Stomach (tissue), 9 donors: ENCODE results near the gene PANX1. TPM values are rescaled to one million over a fixed set of nuclear protein-coding genes. Genes with fewer than 3 reads are reported as not detected.

Experiments used
- DNase-seq, 2 donors: peaks; one replicate each; pipeline versions ENCODE4 v3.0.0 to v3.0.0-alpha.2; 2013 to 2019
- H3K27ac ChIP-seq, 5 donors: fragments of 200-600 bp in 4 of 5; sonication (generic) in 4 of 5; one replicate each; pipeline ENCODE4 v1.5.1; 2013 to 2019; ENCODE audit warnings: mild to moderate bottlenecking in 1 of 5, moderate library complexity in 1 of 5
- H3K27me3 ChIP-seq, 3 donors: fragments of 200-600 bp; sonication (generic); one replicate each; pipeline ENCODE4 v1.5.1; 2017 to 2019; ENCODE audit warnings: mixed run types in 1 of 3
- H3K36me3 ChIP-seq, 4 donors: fragments of 200-600 bp; sonication (generic); 1 replicate in 3 of 4; 2 replicates in 1 of 4; pipeline ENCODE4 v1.5.1; 2016 to 2019
- H3K4me1 ChIP-seq, 4 donors: fragments of 200-600 bp; sonication (generic); one replicate each; pipeline ENCODE4 v1.5.1; 2016 to 2019
- H3K4me3 ChIP-seq, 4 donors: fragments of 200-600 bp; sonication (generic) in 3 of 4; one replicate each; pipeline ENCODE4 v1.5.1; 2016 to 2019; ENCODE audit warnings: mild to moderate bottlenecking in 1 of 4
- H3K9me3 ChIP-seq, 4 donors: fragments of 200-600 bp; sonication (generic); one replicate each; pipeline ENCODE4 v1.5.1; 2016 to 2019
- EP300 ChIP-seq: sonication (generic); formaldehyde crosslinking; IDR thresholded peaks from one replicate; pipeline ENCODE4 v1.6.1; 2017; ENCODE audit warnings: antibody characterized with exemption
- POLR2A ChIP-seq, 4 donors: fragments of 450-650 bp; IDR thresholded peaks; one replicate each; pipeline ENCODE4 v1.6.1; 2016; ENCODE audit warnings: antibody characterized with exemption in 4 of 4, control low read depth in 2 of 4, mild to moderate bottlenecking in 1 of 4, moderate library complexity in 1 of 4
- POLR2AphosphoS5 ChIP-seq, 3 donors: sonication (generic); formaldehyde crosslinking; IDR thresholded peaks; one replicate each; pipeline ENCODE4 v1.6.1; 2016; ENCODE audit warnings: antibody characterized with exemption in 3 of 3
- WGBS, 5 donors: extraction: QIAGEN DNeasy Blood & Tissue Kit in 3 of 5; methylation state at CpG; one replicate each; pipeline versions ENCODE4 v1.1.5 to v1.1.7; 2013 to 2018; 5-methylcytosine and 5-hydroxymethylcytosine counted together
- intact Hi-C: fragments of 100-400 bp; cut with DNase I; formaldehyde crosslinking; loops from one replicate; pipeline ENCODE4 v1.15.1; 2023; ENCODE audit warnings: low total_unique reads
- polyA plus RNA-seq, 3 donors: library from polyadenylated mRNA; stranded (reverse); fragments of 200-250 nt; gene quantifications; one replicate each; pipeline ENCODE4 v1.2.3, GENCODE V29; 2013
- total RNA-seq, 5 donors: library from RNA; depleted of rRNA; stranded (reverse); fragments of >200 nt; gene quantifications; one replicate each; pipeline versions ENCODE4 v1.1.0 to v1.2.3, GENCODE V29; 2014 to 2016
- TF ChIP-seq, protein P1 (sequence below), 7 experiments: fragments of 450-650 bp in 4 of 7; fragments of 200-600 bp in 3 of 7; sonication (generic) in 3 of 7; IDR thresholded peaks; one replicate each; pipeline ENCODE4 v1.5.1; 2016 to 2019; ENCODE audit warnings: antibody characterized with exemption in 7 of 7, control low read depth in 2 of 7, mild to moderate bottlenecking in 1 of 7
- donor health status: healthy with polysubstance abuse.
- donor health status: Bipolar disorder and iron deficiency.
- donor health status: healthy.

PANX1 gene
- total and polyA plus RNA-seq, 8 donors = 1.2 to 41.1 (median 11.1) TPM

- intact Hi-C loops = no loop called here
- no peak for DNase-seq
- no peak overlapping the region for H3K4me3 ChIP-seq
- TF ChIP-seq, protein P1, sequence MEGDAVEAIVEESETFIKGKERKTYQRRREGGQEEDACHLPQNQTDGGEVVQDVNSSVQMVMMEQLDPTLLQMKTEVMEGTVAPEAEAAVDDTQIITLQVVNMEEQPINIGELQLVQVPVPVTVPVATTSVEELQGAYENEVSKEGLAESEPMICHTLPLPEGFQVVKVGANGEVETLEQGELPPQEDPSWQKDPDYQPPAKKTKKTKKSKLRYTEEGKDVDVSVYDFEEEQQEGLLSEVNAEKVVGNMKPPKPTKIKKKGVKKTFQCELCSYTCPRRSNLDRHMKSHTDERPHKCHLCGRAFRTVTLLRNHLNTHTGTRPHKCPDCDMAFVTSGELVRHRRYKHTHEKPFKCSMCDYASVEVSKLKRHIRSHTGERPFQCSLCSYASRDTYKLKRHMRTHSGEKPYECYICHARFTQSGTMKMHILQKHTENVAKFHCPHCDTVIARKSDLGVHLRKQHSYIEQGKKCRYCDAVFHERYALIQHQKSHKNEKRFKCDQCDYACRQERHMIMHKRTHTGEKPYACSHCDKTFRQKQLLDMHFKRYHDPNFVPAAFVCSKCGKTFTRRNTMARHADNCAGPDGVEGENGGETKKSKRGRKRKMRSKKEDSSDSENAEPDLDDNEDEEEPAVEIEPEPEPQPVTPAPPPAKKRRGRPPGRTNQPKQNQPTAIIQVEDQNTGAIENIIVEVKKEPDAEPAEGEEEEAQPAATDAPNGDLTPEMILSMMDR (IDR thresholded peaks at IDR 0.05) = no peak
- TF ChIP-seq EP300 (no peak), POLR2A (IDR thresholded peaks at IDR 0.05) (no peak), POLR2AphosphoS5 (IDR thresholded peaks at IDR 0.05) (no peak)
- H3K4me1 ChIP-seq = no peaks in the 10 kb centered on the region
- WGBS, 5 donors = 58 to 70% (median 67%) methylated on average over 3 of the region's 3 CpGs
- no peak overlapping the region for H3K27ac ChIP-seq
- H3K9me3 ChIP-seq = peaks cover 0 to 8% (median 0%) of the 10 kb centered on the region in 4 donors
- no peaks in the 10 kb centered on the region for H3K36me3 ChIP-seq
- H3K27me3 ChIP-seq = no peaks in the 10 kb centered on the region
These were observed 74.4 kb downstream of the PANX1 start for GRCh38 chr11:94203070-94203469.

DNA sequence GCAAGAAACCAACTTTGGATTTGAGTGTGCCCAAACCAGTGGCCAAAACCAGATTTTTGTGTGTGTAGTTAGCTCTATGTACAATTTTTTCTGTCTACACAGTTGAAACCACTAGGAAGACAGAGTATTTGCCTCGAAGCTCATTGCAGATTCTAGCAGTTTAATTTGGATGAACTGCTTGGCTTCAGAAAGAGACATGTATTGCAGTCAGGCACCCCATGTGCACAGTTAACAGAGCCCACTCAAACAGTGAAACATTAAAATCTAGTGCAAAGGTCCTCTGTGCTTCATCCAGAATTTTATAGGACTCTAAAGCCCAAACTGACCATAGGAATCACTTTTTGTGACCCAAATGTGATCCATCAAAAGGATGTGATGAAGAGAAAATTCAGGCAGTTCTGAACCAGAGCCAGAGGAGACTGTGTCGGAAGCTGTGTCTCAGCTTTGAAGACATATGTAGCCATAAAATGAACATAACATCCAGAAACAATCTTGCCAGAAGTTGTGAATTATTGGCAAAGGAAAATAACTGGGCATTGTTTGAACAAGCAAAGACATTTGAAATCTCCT, 82.7 kb downstream of the PANX1 start:
- DNase-seq = no peak
- Histone ChIP-seq H3K27ac (no peak overlapping the region), H3K9me3 (peaks cover 0 to 9% (median 0%) of the 10 kb centered on the region in 4 donors), H3K36me3 (no peaks in the 10 kb centered on the region), H3K4me3 (no peak overlapping the region), H3K4me1 (no peaks in the 10 kb centered on the region), H3K27me3 (no peaks in the 10 kb centered on the region)
- no peak for TF ChIP-seq POLR2A (IDR thresholded peaks at IDR 0.05)
- TF ChIP-seq EP300 = no peak
- TF ChIP-seq, protein P1 (IDR thresholded peaks at IDR 0.05) = no peak
- no peak for TF ChIP-seq POLR2AphosphoS5 (IDR thresholded peaks at IDR 0.05)
- 72 to 84% (median 74%) methylated on average over 2 of the region's 2 CpGs for WGBS, 5 donors
- intact Hi-C loops = no loop called here

- intact Hi-C loops = no loop called here
- Histone ChIP-seq H3K4me1 (no peaks in the 10 kb centered on the region), H3K36me3 (no peaks in the 10 kb centered on the region), H3K27me3 (no peaks in the 10 kb centered on the region), H3K9me3 (peaks cover 0 to 2% (median under 1%) of the 10 kb centered on the region in 4 donors), H3K27ac (no peak overlapping the region), H3K4me3 (no peak overlapping the region)
- no peak for DNase-seq
- no peak for TF ChIP-seq POLR2AphosphoS5 (IDR thresholded peaks at IDR 0.05)
- TF ChIP-seq POLR2A (IDR thresholded peaks at IDR 0.05) = no peak
- 73 to 88% (median 75%) methylated on average over 2 of the region's 2 CpGs for WGBS, 5 donors
These were observed 84.3 kb downstream of the PANX1 start for GRCh38 chr11:94212898-94213297.

- H3K27ac ChIP-seq = no peak overlapping the region
- peaks cover 6 to 33% (median 26%) of the 10 kb centered on the region in 4 donors for H3K9me3 ChIP-seq
- intact Hi-C loops = no loop called here
- H3K4me3 ChIP-seq = no peak overlapping the region
- TF ChIP-seq EP300 (no peak), POLR2AphosphoS5 (IDR thresholded peaks at IDR 0.05) (no peak), POLR2A (IDR thresholded peaks at IDR 0.05) (no peak)
- TF ChIP-seq, protein P1 (IDR thresholded peaks at IDR 0.05) = no peak
- H3K36me3 ChIP-seq = no peaks in the 10 kb centered on the region
- no peaks in the 10 kb centered on the region for H3K4me1 ChIP-seq
- WGBS, 5 donors = 75 to 94% (median 89%) methylated on average over 1 of the region's 1 CpG
- no peaks in the 10 kb centered on the region for H3K27me3 ChIP-seq
- DNase-seq = no peak
These were observed 89.1 kb downstream of the PANX1 start for GRCh38 chr11:94217705-94218104.

GRCh38 chr11:94218372-94218771, 89.7 kb downstream of the PANX1 start:
- H3K27ac ChIP-seq = no peak overlapping the region
- intact Hi-C loops = no loop called here
- TF ChIP-seq, protein P1 (IDR thresholded peaks at IDR 0.05) = no peak
- TF ChIP-seq POLR2AphosphoS5 (IDR thresholded peaks at IDR 0.05) = no peak
- TF ChIP-seq EP300 = no peak
- TF ChIP-seq POLR2A (IDR thresholded peaks at IDR 0.05) = no peak
- peaks cover 6 to 33% (median 26%) of the 10 kb centered on the region in 4 donors for H3K9me3 ChIP-seq
- no peak overlapping the region for H3K4me3 ChIP-seq
- H3K27me3 ChIP-seq = no peaks in the 10 kb centered on the region
- H3K36me3 ChIP-seq = no peaks in the 10 kb centered on the region
- no peaks in the 10 kb centered on the region for H3K4me1 ChIP-seq
- no peak for DNase-seq
- WGBS, 5 donors = 91 to 96% (median 92%) methylated on average over 2 of the region's 2 CpGs
